ENCODE measurements around the gene ADGRL3. TPM values are rescaled to one million over a fixed set of nuclear protein-coding genes. Genes with fewer than 3 reads are reported as not detected.

ADGRL3 gene
- polyA plus RNA-seq, 3 donors from 2014 or later = not detected

GRCh38 chr4:61442936-61443335, 242.8 kb downstream of the ADGRL3 start:
- Mint-ChIP-seq H3K4me3 (no peak overlapping the region), H3K4me1 (no peaks in the 10 kb centered on the region), H3K36me3 (no peaks in the 10 kb centered on the region), H3K9me3 (peaks cover 11 to 41% (median 30%) of the 10 kb centered on the region in 6 donors), H3K27me3 (ENCODE audit: low read depth in 3 of 3) (no peaks in the 10 kb centered on the region), H3K27ac (no peak overlapping the region)
- DNase-seq = no peak

GRCh38 chr4:61443813-61444510, 243.8 kb downstream of the ADGRL3 start:
- Mint-ChIP-seq H3K27me3 (ENCODE audit: low read depth in 3 of 3) (no peaks in the 10 kb centered on the region), H3K4me1 (no peaks in the 10 kb centered on the region), H3K27ac (no peak overlapping the region), H3K4me3 (no peak overlapping the region), H3K36me3 (no peaks in the 10 kb centered on the region), H3K9me3 (peaks cover 11 to 43% (median 32%) of the 10 kb centered on the region in 6 donors)
- DNase-seq = no peak

GRCh38 chr4:61445374-61446063, 245.4 kb downstream of the ADGRL3 start:
- Mint-ChIP-seq H3K4me1 (no peaks in the 10 kb centered on the region), H3K36me3 (no peaks in the 10 kb centered on the region), H3K9me3 (peaks cover 11 to 43% (median 33%) of the 10 kb centered on the region in 6 donors), H3K4me3 (no peak overlapping the region), H3K27me3 (ENCODE audit: low read depth in 3 of 3) (no peaks in the 10 kb centered on the region), H3K27ac (no peak overlapping the region)
- no peak for DNase-seq

GRCh38 chr4:61446941-61447340, 246.8 kb downstream of the ADGRL3 start:
- Mint-ChIP-seq H3K27ac (no peak overlapping the region), H3K4me3 (no peak overlapping the region), H3K27me3 (ENCODE audit: low read depth in 3 of 3) (no peaks in the 10 kb centered on the region), H3K9me3 (peaks cover 13 to 33% (median 30%) of the 10 kb centered on the region in 6 donors), H3K36me3 (no peaks in the 10 kb centered on the region), H3K4me1 (no peaks in the 10 kb centered on the region)
- DNase-seq = no peak

- Mint-ChIP-seq H3K9me3 (peaks cover 9 to 30% (median 27%) of the 10 kb centered on the region in 6 donors), H3K27me3 (ENCODE audit: low read depth in 3 of 3) (peaks cover 0 to under 1% (median 0%) of the 10 kb centered on the region in 3 donors), H3K27ac (no peak overlapping the region), H3K36me3 (no peaks in the 10 kb centered on the region), H3K4me1 (no peaks in the 10 kb centered on the region), H3K4me3 (no peak overlapping the region)
- DNase-seq = no peak
Observed at GRCh38 chr4:61447918-61448317, 247.8 kb downstream of the ADGRL3 start.

- no peaks in the 10 kb centered on the region for H3K36me3 Mint-ChIP-seq
- no peak overlapping the region for H3K4me3 Mint-ChIP-seq
- H3K9me3 Mint-ChIP-seq = peaks cover 6 to 33% (median 22%) of the 10 kb centered on the region in 6 donors
- no peak for DNase-seq
- peaks cover 0 to 2% (median 0%) of the 10 kb centered on the region in 3 donors for H3K27me3 Mint-ChIP-seq (ENCODE audit: low read depth in 3 of 3)
- H3K4me1 Mint-ChIP-seq = no peaks in the 10 kb centered on the region
- no peak overlapping the region for H3K27ac Mint-ChIP-seq
Observed at GRCh38 chr4:61451935-61452334, 251.8 kb downstream of the ADGRL3 start.

- peaks cover 0 to 3% (median 0%) of the 10 kb centered on the region in 3 donors for H3K27me3 Mint-ChIP-seq (ENCODE audit: low read depth in 3 of 3)
- DNase-seq = no peak
- no peaks in the 10 kb centered on the region for H3K4me1 Mint-ChIP-seq
- H3K27ac Mint-ChIP-seq = no peak overlapping the region
- H3K9me3 Mint-ChIP-seq = peaks cover 7 to 37% (median 18%) of the 10 kb centered on the region in 6 donors
- peaks cover 0 to 4% (median 0%) of the 10 kb centered on the region in 3 donors for H3K36me3 Mint-ChIP-seq
- no peak overlapping the region for H3K4me3 Mint-ChIP-seq
Observed at GRCh38 chr4:61461956-61462355, 261.8 kb downstream of the ADGRL3 start.

- no peak for DNase-seq
- no peak overlapping the region for H3K27ac Mint-ChIP-seq
- H3K27me3 Mint-ChIP-seq (ENCODE audit: low read depth in 3 of 3) = peaks cover 0 to 3% (median 0%) of the 10 kb centered on the region in 3 donors
- no peak overlapping the region for H3K4me3 Mint-ChIP-seq
- H3K36me3 Mint-ChIP-seq = peaks cover 0 to 4% (median 0%) of the 10 kb centered on the region in 3 donors
- H3K4me1 Mint-ChIP-seq = no peaks in the 10 kb centered on the region
- H3K9me3 Mint-ChIP-seq = peaks cover 6 to 42% (median 18%) of the 10 kb centered on the region in 6 donors
Observed at GRCh38 chr4:61462451-61463326, 262.6 kb downstream of the ADGRL3 start.

GRCh38 chr4:61468024-61468720, 268.0 kb downstream of the ADGRL3 start:
- Mint-ChIP-seq H3K36me3 (peaks cover 0 to 1% (median 0%) of the 10 kb centered on the region in 3 donors), H3K4me1 (no peaks in the 10 kb centered on the region), H3K4me3 (no peak overlapping the region), H3K27me3 (ENCODE audit: low read depth in 3 of 3) (no peaks in the 10 kb centered on the region), H3K9me3 (peaks cover 8 to 36% (median 19%) of the 10 kb centered on the region in 6 donors), H3K27ac (no peak overlapping the region)
- DNase-seq = no peak

GRCh38 chr4:61473306-61473705, 273.2 kb downstream of the ADGRL3 start:
- peaks cover 5 to 37% (median 18%) of the 10 kb centered on the region in 6 donors for H3K9me3 Mint-ChIP-seq
- no peaks in the 10 kb centered on the region for H3K27me3 Mint-ChIP-seq (ENCODE audit: low read depth in 3 of 3)
- H3K4me3 Mint-ChIP-seq = no peak overlapping the region
- H3K36me3 Mint-ChIP-seq = no peaks in the 10 kb centered on the region
- no peak overlapping the region for H3K27ac Mint-ChIP-seq
- DNase-seq = no peak
- H3K4me1 Mint-ChIP-seq = no peaks in the 10 kb centered on the region

- no peak for DNase-seq
- Mint-ChIP-seq H3K4me3 (no peak overlapping the region), H3K27me3 (ENCODE audit: low read depth in 3 of 3) (peaks cover 0 to 2% (median 2%) of the 10 kb centered on the region in 3 donors), H3K9me3 (peaks cover 9 to 34% (median 11%) of the 10 kb centered on the region in 6 donors), H3K4me1 (no peaks in the 10 kb centered on the region), H3K36me3 (no peaks in the 10 kb centered on the region), H3K27ac (no peak overlapping the region)
Observed at GRCh38 chr4:61478340-61478739, 278.2 kb downstream of the ADGRL3 start.

GRCh38 chr4:61485056-61485455, 284.9 kb downstream of the ADGRL3 start:
- H3K36me3 Mint-ChIP-seq = no peaks in the 10 kb centered on the region
- H3K9me3 Mint-ChIP-seq = peaks cover 4 to 36% (median 11%) of the 10 kb centered on the region in 6 donors
- H3K27me3 Mint-ChIP-seq (ENCODE audit: low read depth in 3 of 3) = peaks cover 0 to 2% (median 2%) of the 10 kb centered on the region in 3 donors
- DNase-seq = no peak
- H3K27ac Mint-ChIP-seq = no peak overlapping the region
- H3K4me3 Mint-ChIP-seq = no peak overlapping the region
- no peaks in the 10 kb centered on the region for H3K4me1 Mint-ChIP-seq

- H3K27me3 Mint-ChIP-seq (ENCODE audit: low read depth in 3 of 3) = peaks cover 0 to 4% (median 0%) of the 10 kb centered on the region in 3 donors
- no peak overlapping the region for H3K27ac Mint-ChIP-seq
- peaks cover 2 to 45% (median 13%) of the 10 kb centered on the region in 6 donors for H3K9me3 Mint-ChIP-seq
- no peak overlapping the region for H3K4me3 Mint-ChIP-seq
- no peaks in the 10 kb centered on the region for H3K36me3 Mint-ChIP-seq
- DNase-seq = no peak
- no peaks in the 10 kb centered on the region for H3K4me1 Mint-ChIP-seq
Observed at GRCh38 chr4:61489927-61490326, 289.8 kb downstream of the ADGRL3 start.

All from immature natural killer cell (primary cell).